OCI-LY7 (cell line): ENCODE measurements around the gene TAS2R43. TPM values are rescaled to one million over a fixed set of nuclear protein-coding genes. Genes with fewer than 3 reads are reported as not detected.

Experiments used
- BruUV-seq: library from RNA; stranded (reverse); fragments of 400-500 nt; replicated peaks from 2 replicates; lab custom pipeline; 2021; lab: Mats Ljungman, UMichigan
- CTCF ChIA-PET: fragments of 300-600 bp; sonication (Branson Sonifier 250); formaldehyde crosslinking; loops from one replicate; lab custom pipeline; 2022; ENCODE audit warnings: antibody characterized with exemption; ENCODE audit not compliant: unreplicated experiment; lab: Charles Lee
- POLR2A ChIA-PET: fragments of 300-600 bp; sonication (Branson Sonifier 250); formaldehyde crosslinking; loops from one replicate; lab custom pipeline; 2022; ENCODE audit warnings: antibody characterized with exemption; lab: Charles Lee
- DNase-seq: peaks from one replicate; pipeline ENCODE4 v3.0.0-alpha.2; 2015; ENCODE audit warnings: low spot score
- H2AFZ ChIP-seq: fragments of 200-600 bp; sonication (generic), shearing (Covaris generic); 2 replicates; pipeline ENCODE4 v1.6.1; 2014; ENCODE audit warnings: mild to moderate bottlenecking, antibody characterized with exemption, low read length, moderate library complexity
- H3K27ac ChIP-seq: fragments of 200-600 bp; sonication (generic); 2 replicates; pipeline ENCODE4 v1.5.1; 2014; ENCODE audit warnings: mixed run types, low read depth, mild to moderate bottlenecking, moderate library complexity, low read length, inconsistent platforms; ENCODE audit not compliant: poor library complexity, severe bottlenecking
- H3K36me3 ChIP-seq: fragments of 200-600 bp; sonication (generic); 2 replicates; pipeline ENCODE4 v1.6.1; 2014; ENCODE audit warnings: mild to moderate bottlenecking, antibody characterized with exemption, low read length, moderate library complexity, mixed read lengths; ENCODE audit not compliant: insufficient read depth
- H3K4me1 ChIP-seq: fragments of 200-600 bp; sonication (generic); 2 replicates; pipeline ENCODE4 v1.5.1; 2014; ENCODE audit warnings: mild to moderate bottlenecking, low read length; ENCODE audit not compliant: insufficient read depth, poor library complexity, severe bottlenecking
- H3K4me2 ChIP-seq: fragments of 200-600 bp; sonication (generic); 2 replicates; pipeline ENCODE4 v1.6.1; 2014; ENCODE audit warnings: mild to moderate bottlenecking, low read length
- H3K4me3 ChIP-seq: fragments of 200-600 bp; sonication (generic); 2 replicates; pipeline ENCODE4 v1.5.1; 2014; ENCODE audit warnings: mild to moderate bottlenecking, low read depth, low read length; ENCODE audit not compliant: poor library complexity, severe bottlenecking
- H3K79me2 ChIP-seq: fragments of 200-600 bp; sonication (generic); 2 replicates; pipeline ENCODE4 v1.6.1; 2016; ENCODE audit warnings: low read depth, mild to moderate bottlenecking, low read length, moderate library complexity, mixed read lengths; ENCODE audit not compliant: insufficient read depth
- H3K9me2 ChIP-seq: fragments of 200-600 bp; sonication (generic); 2 replicates; pipeline ENCODE4 v1.6.1; 2016; ENCODE audit warnings: mild to moderate bottlenecking, low read length, mixed read lengths; ENCODE audit not compliant: insufficient read depth
- H3K9me3 ChIP-seq: fragments of 200-600 bp; sonication (generic); 2 replicates; pipeline ENCODE4 v1.6.1; 2014; ENCODE audit warnings: mild to moderate bottlenecking, mixed run types, low read length, mixed read lengths
- H4K20me1 ChIP-seq: fragments of 200-600 bp; sonication (generic); 2 replicates; pipeline ENCODE4 v1.6.1; 2014; ENCODE audit warnings: mild to moderate bottlenecking, antibody characterized with exemption, low read length, moderate library complexity, mixed read lengths; ENCODE audit not compliant: insufficient read depth
- CTCF ChIP-seq: fragments of 200-600 bp; sonication (generic); conservative IDR thresholded peaks from 2 replicates; pipeline ENCODE4 v1.5.1; 2014; ENCODE audit warnings: mild to moderate bottlenecking, antibody characterized with exemption, low read length, moderate library complexity, mixed read lengths
- EZH2phosphoT487 ChIP-seq: fragments of 200-600 bp; sonication (generic); IDR thresholded peaks from 2 replicates; pipeline ENCODE4 v1.6.1; 2018; ENCODE audit warnings: low read depth, borderline replicate concordance, mild to moderate bottlenecking, mixed run types, antibody characterized with exemption, low read length, moderate library complexity, mixed read lengths
- intact Hi-C: fragments of 100-400 bp; cut with micrococcal nuclease; formaldehyde crosslinking; loops from one replicate; pipeline ENCODE4 v1.10.0; 2022; ENCODE audit not compliant: unreplicated experiment
- total RNA-seq, 2 experiments: library from RNA; depleted of rRNA in 1 of 2; stranded (reverse); fragments of >200 nt in 1 of 2; shearing (Covaris generic) in 1 of 2; gene quantifications; 2 replicates each; pipeline ENCODE4 v1.2.3, GENCODE V29; 2014 to 2022

TAS2R43 gene
- total RNA-seq, 2 experiments from 2014 or later = 3.0 to 4.7 TPM

- ChIA-PET CTCF (no interaction called here), POLR2A (no interaction called here)
- H3K4me1 ChIP-seq = no peaks in the 10 kb centered on the region
- no peaks in the 10 kb centered on the region for H4K20me1 ChIP-seq
- TF ChIP-seq CTCF = no peak
- no peak for TF ChIP-seq EZH2phosphoT487
- H3K4me2 ChIP-seq = no peak overlapping the region
- no peak overlapping the region for H3K4me3 ChIP-seq
- no peak for DNase-seq
- no peak overlapping the region for H2AFZ ChIP-seq
- H3K27ac ChIP-seq = no peak overlapping the region
- no peaks in the 10 kb centered on the region for H3K9me2 ChIP-seq
- H3K9me3 ChIP-seq = no peaks in the 10 kb centered on the region
- intact Hi-C loops = no loop called here
- H3K36me3 ChIP-seq = no peaks in the 10 kb centered on the region
- H3K79me2 ChIP-seq = peaks cover 10% of the 10 kb centered on the region; the same call in 1 of the 2 replicates
- BruUV-seq = no TSS peak
Measured at GRCh38 chr12:11133816-11134215, 41.7 kb upstream of the TAS2R43 start.

GRCh38 chr12:11133162-11133561, 41.0 kb upstream of the TAS2R43 start:
- no peaks in the 10 kb centered on the region for H3K9me2 ChIP-seq
- intact Hi-C loops = no loop called here
- TF ChIP-seq EZH2phosphoT487 (no peak), CTCF (no peak)
- ChIA-PET CTCF (no interaction called here), POLR2A (no interaction called here)
- H3K4me2 ChIP-seq = no peak overlapping the region
- H3K4me3 ChIP-seq = no peak overlapping the region
- H3K36me3 ChIP-seq = no peaks in the 10 kb centered on the region
- DNase-seq = no peak
- BruUV-seq = no TSS peak
- H3K9me3 ChIP-seq = no peaks in the 10 kb centered on the region
- no peaks in the 10 kb centered on the region for H4K20me1 ChIP-seq
- H2AFZ ChIP-seq = no peak overlapping the region
- H3K27ac ChIP-seq = no peak overlapping the region
- H3K4me1 ChIP-seq = no peaks in the 10 kb centered on the region
- H3K79me2 ChIP-seq = peaks cover 10% of the 10 kb centered on the region; the same call in 1 of the 2 replicates

GRCh38 chr12:11130999-11131398, 38.9 kb upstream of the TAS2R43 start:
- no peak for DNase-seq
- ChIA-PET POLR2A (no interaction called here), CTCF (no interaction called here)
- H3K27ac ChIP-seq = no peak overlapping the region
- H3K9me3 ChIP-seq = 0 out of 2 replicates have a peak, but pooled peaks cover 7% of the 10 kb centered on the region
- no TSS peak for BruUV-seq
- no peaks in the 10 kb centered on the region for H4K20me1 ChIP-seq
- no peaks in the 10 kb centered on the region for H3K4me1 ChIP-seq
- no peak overlapping the region for H3K4me2 ChIP-seq
- H3K9me2 ChIP-seq = no peaks in the 10 kb centered on the region
- TF ChIP-seq EZH2phosphoT487 (no peak), CTCF (no peak)
- H3K36me3 ChIP-seq = no peaks in the 10 kb centered on the region
- intact Hi-C loops = no loop called here
- no peak overlapping the region for H3K4me3 ChIP-seq
- H3K79me2 ChIP-seq = no peaks in the 10 kb centered on the region; the same call in 1 of the 2 replicates
- H2AFZ ChIP-seq = no peak overlapping the region
